ENCODE measurements around the gene GPR108.

- TF ChIP-seq EHMT2 (IDR thresholded peaks at IDR 0.05; ENCODE audit: borderline replicate concordance, low read depth, low read length) (no peak), BCL6 (CRISPR knock-in tag; IDR thresholded peaks at IDR 0.05) (no peak), NFIC (IDR thresholded peaks at IDR 0.05; ENCODE audit: low read length) (no peak), CTCF (CRISPR knock-in tag; IDR thresholded peaks at IDR 0.05) (no peak), SIN3B (IDR thresholded peaks at IDR 0.05; ENCODE audit: low read length) (no peak)
These were observed 13.8 kb upstream of the GPR108 start for GRCh38 chr19:6751189-6751588.
